Stimulated activated CD4-positive, alpha-beta T cell treated with anti-CD3 and anti-CD28 coated beads, Interleukin-2, amount 100 ng/mL, for 4 hours (primary cell): ENCODE data around the gene PDCD1.

Source experiments
- DNase-seq: peaks from one replicate; pipeline ENCODE4 v3.0.0-alpha.2; 2020; ENCODE audit warnings: low read depth

Gene PDCD1

DNA sequence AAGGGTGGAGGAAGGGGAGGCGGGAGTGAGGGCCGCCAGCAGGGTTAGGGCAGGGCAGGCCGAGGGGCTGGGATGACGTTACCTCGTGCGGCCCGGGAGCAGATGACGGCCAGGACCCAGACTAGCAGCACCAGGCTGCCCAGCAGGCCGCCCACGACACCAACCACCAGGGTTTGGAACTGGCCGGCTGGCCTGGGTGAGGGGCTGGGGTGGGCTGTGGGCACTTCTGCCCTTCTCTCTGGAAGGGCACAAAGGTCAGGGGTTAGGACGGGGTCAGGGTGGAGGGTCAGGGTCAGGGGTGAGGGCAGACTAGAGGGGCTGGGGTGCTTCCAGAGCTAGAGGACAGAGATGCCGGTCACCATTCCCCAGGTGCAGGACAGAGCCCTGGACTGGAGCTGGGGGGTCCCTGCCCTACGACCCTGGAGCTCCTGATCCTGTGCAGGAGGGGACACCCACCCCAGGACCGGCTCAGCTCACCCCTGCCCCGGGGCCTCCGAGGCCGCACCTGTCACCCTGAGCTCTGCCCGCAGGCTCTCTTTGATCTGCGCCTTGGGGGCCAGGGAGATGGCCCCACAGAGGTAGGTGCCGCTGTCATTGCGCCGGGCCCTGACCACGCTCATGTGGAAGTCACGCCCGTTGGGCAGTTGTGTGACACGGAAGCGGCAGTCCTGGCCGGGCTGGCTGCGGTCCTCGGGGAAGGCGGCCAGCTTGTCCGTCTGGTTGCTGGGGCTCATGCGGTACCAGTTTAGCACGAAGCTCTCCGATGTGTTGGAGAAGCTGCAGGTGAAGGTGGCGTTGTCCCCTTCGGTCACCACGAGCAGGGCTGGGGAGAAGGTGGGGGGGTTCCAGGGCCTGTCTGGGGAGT is 6.3 kb downstream of the PDCD1 start:
- no peak for DNase-seq

DNA sequence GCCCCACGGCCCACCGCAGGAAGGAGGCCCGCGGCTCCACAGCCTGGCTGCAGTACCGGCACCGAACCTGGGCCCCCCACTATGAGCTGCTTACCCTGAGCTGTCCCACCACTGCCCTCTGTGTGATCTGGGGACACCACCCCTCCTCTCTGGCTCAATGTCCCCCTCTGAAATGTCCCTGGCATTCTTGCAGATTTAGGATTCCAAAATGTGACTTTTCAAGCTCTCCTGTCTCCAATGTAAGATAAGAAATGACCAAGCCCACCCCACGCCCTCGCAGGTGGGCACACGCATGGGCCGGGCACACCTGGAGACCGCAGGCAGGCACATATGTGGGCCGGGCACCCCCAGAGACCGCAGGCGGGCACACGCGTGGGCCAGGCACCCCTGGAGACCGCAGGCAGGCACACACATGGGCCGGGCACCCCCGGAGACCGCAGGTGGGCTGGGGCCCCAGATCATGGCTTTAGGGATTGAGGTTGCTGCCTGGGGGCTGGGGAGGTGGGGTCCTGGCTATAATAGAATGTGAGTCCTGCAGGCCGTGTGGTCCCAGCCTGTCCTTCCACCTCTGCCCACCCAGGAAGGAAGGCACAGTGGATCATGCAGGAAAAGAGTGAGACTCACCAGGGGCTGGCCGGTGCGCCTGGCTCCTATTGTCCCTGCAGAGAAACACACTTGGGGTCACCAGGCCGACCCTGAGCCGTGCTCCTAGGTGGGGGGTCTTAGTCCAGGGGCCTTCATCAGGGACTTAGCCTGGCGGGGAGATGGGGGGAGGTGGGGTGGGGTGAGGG is 7.2 kb downstream of the PDCD1 start:
- no peak for DNase-seq

DNA sequence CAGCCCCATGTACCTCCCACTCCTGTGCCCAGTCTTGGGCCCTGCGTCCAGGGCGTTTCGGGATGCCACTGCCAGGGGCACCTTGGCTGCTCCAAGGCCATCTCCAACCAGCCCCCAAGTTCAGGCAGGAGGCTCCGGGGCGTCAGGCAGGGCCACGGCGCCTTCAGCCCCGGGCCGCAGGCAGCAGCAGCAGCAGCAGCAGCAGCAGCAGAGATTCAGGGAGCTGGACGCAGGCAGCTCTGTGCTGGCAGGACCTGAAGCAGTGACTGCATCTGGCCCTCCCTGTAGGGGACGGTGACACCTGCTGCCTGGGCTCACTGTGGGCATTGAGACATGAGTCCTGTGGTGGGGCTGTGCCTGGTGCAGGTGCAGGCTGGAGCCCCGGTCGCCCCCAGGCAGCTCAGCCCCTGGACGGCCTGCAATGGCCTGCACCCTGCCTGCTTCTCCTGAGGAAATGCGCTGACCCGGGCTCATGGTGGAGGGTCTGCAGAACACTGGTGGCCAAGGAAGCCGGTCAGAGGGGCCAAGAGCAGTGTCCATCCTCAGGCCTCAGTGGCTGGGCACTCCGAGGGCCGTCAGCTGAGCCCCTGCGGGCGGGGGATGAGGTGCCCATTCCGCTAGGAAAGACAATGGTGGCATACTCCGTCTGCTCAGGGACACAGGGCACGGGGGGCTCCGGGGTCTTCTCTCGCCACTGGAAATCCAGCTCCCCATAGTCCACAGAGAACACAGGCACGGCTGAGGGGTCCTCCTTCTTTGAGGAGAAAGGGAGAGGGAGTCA is 8.0 kb downstream of the PDCD1 start:
- DNase-seq, result no peak

DNA sequence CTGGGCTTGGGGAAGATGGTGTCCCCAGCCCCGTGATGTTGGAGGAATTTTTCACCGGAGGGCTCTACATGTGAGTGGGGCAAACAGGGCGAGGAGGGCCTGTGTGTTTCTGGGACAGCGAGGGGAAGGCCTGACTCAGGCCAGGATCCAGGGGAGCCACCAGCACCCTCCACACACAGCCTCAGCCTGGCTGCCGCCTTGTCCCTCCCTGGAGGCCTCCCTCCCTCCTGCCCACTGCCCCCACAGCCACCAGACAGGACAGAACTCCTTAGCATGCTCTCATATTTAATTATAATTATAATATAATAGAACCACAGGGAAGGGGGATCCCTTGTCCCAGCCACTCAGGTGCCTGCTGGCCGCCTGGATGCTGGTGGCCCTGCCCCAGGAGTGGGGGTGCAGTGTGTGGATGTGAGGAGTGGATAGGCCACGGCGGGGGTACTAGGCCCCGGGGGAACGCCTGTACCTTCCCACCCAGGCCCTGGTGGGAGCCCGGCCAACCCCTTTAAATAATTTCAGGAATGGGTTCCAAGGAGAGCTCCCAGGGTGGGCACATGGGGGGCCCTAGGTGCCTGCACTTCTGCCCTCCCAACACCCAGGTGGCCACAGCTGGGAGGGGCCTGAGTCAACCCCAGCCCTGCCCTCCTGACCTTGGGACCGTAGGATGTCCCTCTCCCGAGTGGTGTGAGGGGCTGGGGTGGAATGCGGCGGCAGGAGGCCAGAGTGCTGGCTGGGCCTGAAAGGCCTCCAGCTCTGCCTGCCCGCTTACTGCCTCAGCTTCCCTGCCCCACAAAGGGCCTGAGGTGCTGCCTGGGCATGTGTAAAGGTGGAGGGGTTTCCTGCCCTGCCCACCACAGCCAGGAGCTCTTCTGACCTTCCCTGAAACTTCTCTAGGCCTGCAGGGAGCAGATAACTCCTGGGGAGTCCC is 8.8 kb downstream of the PDCD1 start:
- no peak for DNase-seq

DNA sequence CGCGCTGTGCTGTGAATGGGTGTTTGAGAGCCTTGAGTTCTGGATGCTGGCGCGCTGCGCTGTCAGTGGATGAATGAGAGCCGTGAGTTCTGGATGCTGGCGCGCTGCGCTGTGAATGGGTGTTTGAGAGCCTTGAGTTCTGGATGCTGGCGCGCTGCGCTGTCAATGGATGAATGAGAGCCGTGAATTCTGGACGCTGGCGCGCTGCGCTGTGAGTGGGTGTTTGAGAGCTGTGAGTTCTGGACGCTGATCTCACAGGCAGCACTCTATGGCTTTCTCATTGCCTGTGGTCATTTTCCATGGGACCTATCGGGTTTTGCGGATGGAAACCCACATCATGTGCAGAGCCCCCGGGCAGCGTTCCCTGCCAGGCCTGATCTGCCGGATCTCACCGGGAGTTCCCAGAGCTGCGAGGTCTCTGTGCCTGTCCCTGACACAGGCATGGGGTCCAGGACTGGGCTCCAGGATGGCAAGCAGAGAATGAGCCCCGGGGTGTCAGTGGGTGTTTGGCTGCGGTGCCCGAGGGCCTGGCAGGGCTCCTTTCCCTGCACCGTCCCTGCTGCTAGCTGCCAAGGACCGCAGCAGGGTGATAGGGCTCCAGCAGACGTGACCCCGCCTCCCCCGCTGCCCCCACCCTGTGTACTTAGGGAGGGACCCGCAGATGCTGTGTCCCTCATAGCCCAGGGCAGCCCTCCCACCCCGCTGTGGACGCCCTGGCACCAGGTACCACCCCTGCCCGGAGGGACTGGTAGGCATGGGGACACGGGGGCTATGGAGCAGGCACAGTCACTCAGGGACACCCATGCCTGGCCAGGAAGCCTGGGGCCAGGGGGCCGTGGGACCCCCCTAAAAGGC is 9.7 kb downstream of the PDCD1 start:
- no peak for DNase-seq

GRCh38 chr2:241846406-241846805 is 12.3 kb downstream of the PDCD1 start:
- DNase-seq, result no peak

GRCh38 chr2:241844831-241845578 is 13.7 kb downstream of the PDCD1 start:
- DNase-seq, result no peak

GRCh38 chr2:241844066-241844728 is 14.5 kb downstream of the PDCD1 start:
- peak; percentile 75 for DNase-seq

DNA sequence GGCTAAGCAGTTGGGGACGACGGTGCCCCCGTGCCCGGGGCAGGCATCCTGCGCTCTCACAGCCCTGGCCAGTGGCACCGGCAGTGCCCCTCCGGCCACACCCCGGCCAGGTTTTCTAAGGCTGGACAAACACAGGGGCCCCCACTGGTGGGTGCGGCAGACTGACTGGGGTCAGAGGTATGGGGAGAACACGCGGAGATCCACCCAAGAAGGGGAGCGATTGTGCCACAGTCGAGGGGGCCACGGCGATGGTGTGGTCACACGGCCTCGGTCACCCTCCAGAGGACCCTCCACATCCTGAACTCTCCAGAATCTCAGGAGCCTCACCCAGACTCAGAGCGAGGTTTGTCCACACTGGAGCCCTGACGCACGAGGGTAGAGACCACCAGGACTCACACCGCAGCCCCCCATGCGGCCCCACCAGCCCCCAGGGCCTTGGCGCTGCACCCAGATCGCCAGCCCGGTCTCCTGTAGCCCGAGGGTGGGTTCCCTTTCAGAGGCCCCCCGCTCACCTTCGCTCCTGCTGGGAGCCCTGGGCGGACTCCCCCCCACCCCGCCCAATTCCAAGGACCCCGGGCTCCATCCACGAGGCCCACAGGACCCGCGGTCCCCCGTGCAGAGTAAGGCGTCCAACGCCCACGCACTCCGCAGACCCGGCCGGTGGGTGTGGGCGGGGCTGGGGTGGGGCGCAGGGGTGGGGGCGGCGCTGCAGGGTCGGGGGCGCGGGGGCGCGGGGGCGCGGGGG is 15.2 kb downstream of the PDCD1 start:
- DNase-seq, result no peak

DNA sequence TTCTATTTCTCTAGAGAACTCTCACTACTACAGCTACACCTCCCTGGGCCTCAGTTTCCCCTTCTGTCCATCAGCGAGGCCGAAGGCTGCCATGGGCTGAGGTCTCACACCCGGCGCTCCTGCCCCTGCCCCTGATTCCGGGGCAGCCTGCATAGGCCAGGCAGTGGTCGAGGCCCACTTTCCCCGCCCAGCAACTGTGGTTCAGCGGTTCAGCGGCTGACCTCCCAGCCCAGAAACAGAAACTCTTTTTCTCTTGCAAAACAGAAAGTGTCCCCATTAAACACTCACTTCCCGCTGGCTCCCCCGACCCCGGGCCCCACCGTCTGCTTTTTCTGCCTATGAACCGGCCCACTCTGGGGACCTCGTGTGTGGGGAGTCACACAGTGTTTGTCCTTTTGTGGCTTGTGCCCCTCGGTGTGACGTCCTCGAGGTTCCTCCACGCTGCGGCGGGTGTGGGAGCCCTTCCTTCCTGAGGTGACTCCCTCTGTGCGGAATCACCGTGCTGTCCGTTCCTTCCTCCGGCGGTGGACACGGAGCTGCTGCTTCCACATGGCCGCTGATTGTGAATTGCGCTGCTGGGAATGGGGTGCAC is 16.0 kb downstream of the PDCD1 start:
- DNase-seq, result no peak

DNA sequence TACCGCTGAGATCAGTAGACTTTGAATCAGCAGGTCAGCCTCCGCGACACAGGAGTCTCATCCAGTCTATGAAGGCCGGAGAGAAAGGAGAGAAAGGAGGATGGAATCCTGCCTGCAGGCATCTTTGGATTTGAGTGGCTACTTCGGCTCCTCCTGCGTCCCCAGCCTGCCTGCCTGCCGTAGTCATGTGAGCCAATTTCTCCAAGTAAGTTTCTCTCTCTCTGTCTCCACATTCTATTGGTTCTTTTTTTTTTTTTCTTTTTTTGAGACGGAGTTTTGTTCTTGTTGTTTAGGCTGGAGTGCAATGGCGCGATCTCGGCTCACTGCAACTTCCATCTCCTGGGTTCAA is 16.7 kb downstream of the PDCD1 start:
- no peak for DNase-seq

DNA sequence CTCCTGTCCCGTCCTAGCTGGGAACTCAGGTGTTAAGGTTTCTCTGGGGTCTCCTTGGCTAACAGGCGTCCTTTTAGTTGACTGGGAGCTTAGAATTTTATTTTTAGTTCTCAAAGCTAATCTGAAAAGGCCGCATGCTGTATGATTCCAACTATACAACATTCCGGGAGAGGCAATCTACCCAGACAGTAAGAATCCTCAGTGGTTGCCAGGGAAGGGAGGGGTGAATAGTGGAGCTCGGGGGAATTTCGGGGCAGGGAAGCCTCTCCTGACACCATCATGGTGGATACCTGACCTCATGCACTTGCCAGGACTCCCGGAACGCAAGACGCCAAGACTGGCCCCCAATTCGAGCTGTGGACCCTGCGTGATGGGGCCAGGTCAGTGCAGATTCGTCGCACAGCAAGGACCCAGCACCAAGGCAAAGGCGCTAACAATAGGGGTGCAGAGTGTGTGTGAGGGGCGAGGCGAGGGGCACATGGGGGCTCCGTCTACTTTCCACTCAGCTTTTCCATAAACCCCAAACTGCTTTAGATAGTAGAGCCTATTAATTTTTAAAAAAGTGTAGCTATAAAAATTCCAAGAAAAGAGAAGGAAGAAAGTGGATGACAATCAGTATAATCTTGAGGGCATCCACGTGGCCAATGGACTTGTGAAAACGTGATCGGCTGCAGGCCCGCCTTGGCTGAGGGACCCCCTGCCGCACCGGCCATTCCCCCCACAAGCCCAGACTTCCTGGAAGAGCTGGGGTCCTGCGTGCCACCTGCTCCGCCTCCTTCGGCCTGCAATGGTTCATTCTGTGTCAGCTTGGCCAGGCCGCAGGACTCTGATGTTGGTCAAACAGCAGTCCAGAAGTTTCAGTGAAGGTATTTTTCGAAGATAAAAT is 17.3 kb downstream of the PDCD1 start:
- no peak for DNase-seq

GRCh38 chr2:241837197-241837965 is 21.3 kb downstream of the PDCD1 start:
- DNase-seq, result no peak

- no peak for DNase-seq
These were observed 22.4 kb downstream of the PDCD1 start for GRCh38 chr2:241836292-241836691.

GRCh38 chr2:241835611-241836010 is 23.1 kb downstream of the PDCD1 start:
- DNase-seq, result no peak

DNA sequence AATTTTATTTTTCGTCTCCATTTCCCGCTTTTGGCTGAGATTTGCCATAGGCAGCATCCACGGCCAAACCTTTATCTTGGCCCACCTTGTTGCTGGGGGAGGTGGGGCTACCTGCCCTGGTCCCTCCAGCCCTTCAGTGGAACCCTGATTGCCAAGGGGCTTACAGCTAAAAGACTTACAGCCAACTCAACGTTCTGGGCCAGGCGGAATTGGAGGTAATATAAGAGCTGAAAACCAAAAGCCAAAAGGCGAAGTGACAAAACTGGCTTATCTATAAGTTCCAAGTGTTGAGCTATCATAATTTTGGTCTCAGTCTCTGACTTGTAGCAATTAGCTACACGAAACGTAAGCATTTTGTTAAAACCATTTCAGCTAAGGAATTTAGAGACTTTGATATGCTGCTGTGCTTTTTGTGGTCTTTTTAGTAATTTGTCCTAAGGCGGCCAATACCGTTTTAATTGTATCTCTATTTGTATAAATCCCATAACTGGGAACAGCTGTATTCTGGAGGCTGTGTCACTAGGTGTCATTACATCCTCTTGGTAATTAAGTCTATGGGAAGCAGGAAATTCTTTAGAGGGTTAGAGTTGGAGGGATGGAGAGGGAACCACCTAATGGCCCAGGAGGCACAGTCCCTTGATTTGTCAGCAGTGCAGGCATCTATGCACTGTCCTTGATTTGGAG is 24.0 kb downstream of the PDCD1 start:
- DNase-seq, result no peak
